K562 (cell line): ENCODE measurements around the gene TLDC2. TPM values are rescaled to one million over a fixed set of nuclear protein-coding genes. Genes with fewer than 3 reads are reported as not detected.
"Not testable (repeated sequence)": the region's sequence is repeated elsewhere in the genome, so short reads cannot be mapped to it uniquely, and the experiment has no call there.

Experiments used
- ATAC-seq: fragments of 200-7000 bp; cut with Tn5 transposase; 3 replicates; pipeline ENCODE4 v1.9.1; 2020; ENCODE audit warnings: moderate library complexity
- BruUV-seq: library from RNA; stranded (reverse); fragments of 400-500 nt; replicated peaks from 2 replicates; lab custom pipeline; 2021; lab: Mats Ljungman, UMichigan
- CTCF ChIA-PET: fragments of 300-600 bp; formaldehyde crosslinking; extraction: SDS; loops from one replicate; lab custom pipeline; 2021; ENCODE audit warnings: low intra/inter-chr PET ratio; lab: Yijun Ruan, JAX
- POLR2A ChIA-PET: fragments of 300-600, 350-650 bp; sonication (Branson Sonifier 250); formaldehyde crosslinking; extraction: SDS; loops from one replicate; lab custom pipeline; 2021; ENCODE audit warnings: antibody characterized with exemption, inconsistent platforms; lab: Yijun Ruan, JAX
- DNase-seq, 4 experiments: peaks; one replicate each; pipeline versions ENCODE4 v3.0.0 to v3.0.0-alpha.2; 2011 to 2018; ENCODE audit warnings: low spot score in 3 of 4, mixed read lengths in 3 of 4; ENCODE audit errors: extremely low read depth in 1 of 4
- FAIRE-seq: peaks from 2 replicates; lab custom pipeline; 2011; peaks lifted over from hg19 to GRCh38; lab: Jason Lieb, UNC
- H2AFZ ChIP-seq: 2 replicates; pipeline ENCODE4 v1.6.0; 2011; ENCODE audit warnings: low read depth, low read length, control low read depth, inconsistent platforms
- H3K27ac ChIP-seq: fragments of 200-600 bp; 3 replicates; pipeline ENCODE4 v1.8.0; 2011; ENCODE audit warnings: low read depth, mild to moderate bottlenecking, control low read depth, inconsistent platforms, low read length, moderate library complexity, mixed read lengths; ENCODE audit errors: extremely low read depth
- H3K27me3 ChIP-seq, 2 experiments: fragments of 300-600 bp in 1 of 2; 2 replicates in 1 of 2; 3 replicates in 1 of 2; pipeline versions ENCODE4 v1.6.0 to v1.8.0; 2011; ENCODE audit warnings: inconsistent platforms in 2 of 2, low read length in 2 of 2, mild to moderate bottlenecking in 1 of 2, mixed read lengths in 1 of 2, moderate library complexity in 1 of 2; ENCODE audit not compliant: control insufficient read depth in 2 of 2, insufficient read depth in 2 of 2
- H3K36me3 ChIP-seq: fragments of 300-600 bp; 3 replicates; pipeline ENCODE4 v1.8.0; 2011; ENCODE audit warnings: mild to moderate bottlenecking, low read length, inconsistent platforms; ENCODE audit not compliant: control insufficient read depth, insufficient read depth
- H3K4me1 ChIP-seq, 2 experiments: fragments of 200-600 bp in 1 of 2; replicated peaks in 1 of 2; 2 replicates in 1 of 2; 3 replicates in 1 of 2; pipeline versions ENCODE4 v1.5.1 to v1.8.0; 2011; ENCODE audit warnings: inconsistent platforms in 2 of 2, low read length in 2 of 2, mild to moderate bottlenecking in 1 of 2, mixed read lengths in 1 of 2, moderate library complexity in 1 of 2; ENCODE audit not compliant: control insufficient read depth in 2 of 2, insufficient read depth in 2 of 2
- H3K4me2 ChIP-seq: 2 replicates; pipeline ENCODE4 v1.6.1; 2011; ENCODE audit warnings: low read length, control low read depth, inconsistent platforms, mixed read lengths; ENCODE audit not compliant: insufficient read depth
- H3K4me3 ChIP-seq: fragments of 200-600 bp; sonication (generic), shearing (Covaris generic); 2 replicates; pipeline ENCODE4 v1.5.1; 2016; ENCODE audit warnings: control low read depth, inconsistent platforms
- H3K79me2 ChIP-seq: fragments of 200-600 bp; 3 replicates; pipeline ENCODE4 v1.8.0; 2011; ENCODE audit warnings: low read length, inconsistent platforms; ENCODE audit not compliant: control insufficient read depth, insufficient read depth
- H3K9ac ChIP-seq, 2 experiments: 2 replicates each; pipeline versions ENCODE4 v1.6.0 to v1.6.1; 2011; ENCODE audit warnings: low read depth in 2 of 2, low read length in 2 of 2, control low read depth in 1 of 2, inconsistent platforms in 1 of 2, mild to moderate bottlenecking in 1 of 2, mixed read lengths in 1 of 2; ENCODE audit not compliant: insufficient read depth in 1 of 2
- H3K9me1 ChIP-seq: one replicate; pipeline ENCODE4 v1.6.0; 2011; ENCODE audit warnings: inconsistent platforms, mild to moderate bottlenecking, low read length, moderate library complexity; ENCODE audit not compliant: control insufficient read depth, insufficient read depth
- H3K9me3 ChIP-seq: replicated peaks from 2 replicates; pipeline ENCODE4 v1.5.1; 2011; ENCODE audit warnings: low read depth, low read length, inconsistent platforms; ENCODE audit not compliant: control insufficient read depth, insufficient read depth
- H4K20me1 ChIP-seq: replicated peaks from 2 replicates; pipeline ENCODE4 v1.6.1; 2011; ENCODE audit warnings: low read length, inconsistent platforms, mixed read lengths; ENCODE audit not compliant: control insufficient read depth, insufficient read depth
- BCOR ChIP-seq: fragments of 450-650 bp; IDR thresholded peaks from 2 replicates; pipeline ENCODE4 v1.6.1; 2016
- CC2D1A ChIP-seq: fragments of 450-650 bp; IDR thresholded peaks from 2 replicates; pipeline ENCODE4 v1.6.1; 2017; ENCODE audit warnings: mild to moderate bottlenecking
- HDAC1 ChIP-seq, 2 experiments: fragments of 450-650 bp; IDR thresholded peaks; 2 replicates each; pipeline ENCODE4 v1.6.1; 2016 to 2017; ENCODE audit warnings: inconsistent platforms in 1 of 2, mild to moderate bottlenecking in 1 of 2, moderate library complexity in 1 of 2
- MAFF ChIP-seq: IDR thresholded peaks from 2 replicates; pipeline ENCODE4 v1.6.1; 2012; ENCODE audit warnings: low read length, improper control_type of control experiment
- MBD2 ChIP-seq: sonication (generic); IDR thresholded peaks from 2 replicates; pipeline ENCODE4 v1.6.1; 2016; ENCODE audit warnings: low read depth, borderline replicate concordance
- MTA3 ChIP-seq: fragments of 450-650 bp; formaldehyde crosslinking; IDR thresholded peaks from 2 replicates; pipeline ENCODE4 v1.6.1; 2017; ENCODE audit warnings: mild to moderate bottlenecking, borderline replicate concordance
- NCOR1 ChIP-seq: fragments of 450-650 bp; IDR thresholded peaks from 2 replicates; pipeline ENCODE4 v1.6.1; 2016; ENCODE audit warnings: mild to moderate bottlenecking, moderate library complexity
- PHB ChIP-seq: fragments of 250-450 bp; sonication (Bioruptor Pico); IDR thresholded peaks from 2 replicates; pipeline ENCODE4 v1.5.0; 2021
- SIN3A ChIP-seq, 2 experiments: fragments of 150-350 bp in 1 of 2; IDR thresholded peaks; 2 replicates each; pipeline ENCODE4 v1.6.1; 2011 to 2016; ENCODE audit warnings: borderline replicate concordance in 2 of 2, low read depth in 2 of 2, low read length in 2 of 2, mild to moderate bottlenecking in 2 of 2, moderate library complexity in 2 of 2; ENCODE audit not compliant: control insufficient read depth in 1 of 2
- TRIM24 ChIP-seq, 2 experiments: fragments of 450-650 bp; IDR thresholded peaks; 2 replicates each; pipeline ENCODE4 v1.6.1; 2016
- ZFP36 ChIP-seq: fragments of 150-350 bp; IDR thresholded peaks from 2 replicates; pipeline ENCODE4 v1.6.1; 2018; ENCODE audit warnings: low read length, low read depth; ENCODE audit not compliant: partially characterized antibody
- ZNF146 ChIP-seq: IDR thresholded peaks from one replicate; pipeline ENCODE4 v1.6.1; 2018; ENCODE audit warnings: missing compliant biosample characterization; ENCODE audit not compliant: unreplicated experiment
- ZNF354B ChIP-seq: fragments of 250-450 bp; sonication (Bioruptor Pico); IDR thresholded peaks from 2 replicates; pipeline ENCODE4 v1.4.0; 2020
- WGBS: fragments of 100-300 bp; shearing (Covaris generic); methylation state at CpG from one replicate; pipeline ENCODE4 v1.1.6; 2016; ENCODE audit warnings: low coverage, mixed read lengths; ENCODE audit not compliant: insufficient coverage; ENCODE audit errors: missing lambda C conversion rate; 5-methylcytosine and 5-hydroxymethylcytosine counted together
- in situ Hi-C: fragments of 300-500 bp; cut with MboI; formaldehyde crosslinking; loops from 4 replicates; pipeline ENCODE4 v1.15.0; 2018; ENCODE audit warnings: inconsistent platforms, mixed read lengths
- intact Hi-C: fragments of 100-400 bp; cut with micrococcal nuclease; formaldehyde crosslinking; loops from 2 replicates; pipeline ENCODE4 v1.14.2; 2022
- polyA plus RNA-seq, 8 experiments: library from polyadenylated mRNA; depleted of rRNA in 4 of 8; stranded (reverse) in 5 of 8; unstranded in 3 of 8; fragments of >200 nt; fragmentation: Nextera tagmentation in 2 of 8; fragmentation: Illumina TruSeq in 1 of 8; extraction: Ambion mirVana in 2 of 8; extraction: Trizol in 1 of 8; gene quantifications; 2 replicates each; pipeline versions ENCODE4 v1.2.1 to v1.2.3, GENCODE V29; 2011 to 2014; ENCODE audit warnings: inconsistent platforms in 1 of 8, missing spikeins in 1 of 8
- total RNA-seq, 7 experiments: library from RNA; depleted of rRNA in 6 of 7; stranded (reverse); fragments of >200 nt in 6 of 7; fragmentation: Illumina TruSeq in 2 of 7; extraction: Trizol in 2 of 7; gene quantifications; 2 replicates each; pipeline versions ENCODE4 v1.2.1 to v1.2.3, GENCODE V29; 2011 to 2021; ENCODE audit warnings: low replicate concordance in 1 of 7
- TF ChIP-seq, protein P1 (sequence below), 2 experiments: fragments of 450-650 bp in 1 of 2; sonication (generic) in 1 of 2; formaldehyde crosslinking in 1 of 2; IDR thresholded peaks in 1 of 2; conservative IDR thresholded peaks in 1 of 2; 2 replicates each; pipeline versions ENCODE4 v1.6.1 to v1.8.1; 2016 to 2023; ENCODE audit warnings: mild to moderate bottlenecking in 2 of 2, moderate library complexity in 2 of 2, inconsistent platforms in 1 of 2, missing genetic modification reagents in 1 of 2

TLDC2 gene
- total and polyA plus RNA-seq, 9 of the 15 experiments (the other 6 are each of a cell fraction or from before 2014, with no cell fraction given) = not detected

DNA sequence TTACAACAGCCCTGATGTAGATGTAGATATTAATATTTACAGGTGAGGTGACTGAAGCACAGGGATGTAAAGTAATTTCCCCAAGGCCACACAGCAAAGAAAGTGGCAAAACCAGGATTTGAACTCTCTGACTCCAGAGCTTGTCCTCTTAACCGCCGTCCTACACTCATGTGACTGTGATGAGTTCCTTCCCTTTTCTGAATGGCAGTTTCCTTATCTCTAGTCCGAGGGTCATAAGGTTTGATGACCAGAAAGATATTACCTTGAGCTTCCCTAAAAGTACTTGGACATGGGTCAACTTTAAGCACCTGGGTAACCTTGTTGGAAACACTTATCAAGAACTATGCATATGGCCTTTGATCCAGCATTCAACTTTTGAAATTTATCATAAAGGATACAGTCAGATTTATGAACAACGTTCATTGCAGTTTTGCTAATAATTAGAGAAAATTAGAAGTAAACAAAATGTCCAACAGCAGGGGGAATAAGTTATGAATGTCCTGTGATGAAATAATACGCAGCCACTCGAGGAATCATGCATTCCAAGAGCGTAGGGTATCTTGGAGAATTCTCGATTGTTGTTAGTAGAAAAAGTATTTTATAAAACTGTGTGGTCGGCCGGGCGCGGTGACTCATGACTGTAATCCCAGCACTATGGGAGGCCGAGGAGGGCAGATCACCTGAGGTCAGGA lies 2.3 kb upstream of the TLDC2 start (continued):
- TF ChIP-seq SIN3A (IDR thresholded peaks at IDR 0.05; ENCODE audit: borderline replicate concordance in 2 of 2, control insufficient read depth in 1 of 2, low read depth in 2 of 2, low read length in 2 of 2) (no peak), ZNF354B (CRISPR knock-in tag) (no peak), ZFP36 (peak; percentile 70), MAFF (no peak), ZNF146 (CRISPR knock-in tag) (no peak), MBD2 (no peak), HDAC1 (IDR thresholded peaks at IDR 0.05) (peak in 1 of 2 experiments; percentile 45; a peak in 1 of 4 replicates), TRIM24 (IDR thresholded peaks at IDR 0.05) (no peak), NCOR1 (0 out of 2 replicates have a peak, but pooled peaks have one; percentile 28), MTA3 (peak; percentile 34; the same call in 1 of the 2 replicates), CC2D1A (peak; percentile 20; the same call in 1 of the 2 replicates), BCOR (peak; percentile 76; the same call in 1 of the 2 replicates), PHB (no peak)
- TF ChIP-seq, protein P1, sequence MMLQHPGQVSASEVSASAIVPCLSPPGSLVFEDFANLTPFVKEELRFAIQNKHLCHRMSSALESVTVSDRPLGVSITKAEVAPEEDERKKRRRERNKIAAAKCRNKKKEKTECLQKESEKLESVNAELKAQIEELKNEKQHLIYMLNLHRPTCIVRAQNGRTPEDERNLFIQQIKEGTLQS (IDR thresholded peaks at IDR 0.05) = peak; percentile 52; the same call in 1 of the 2 replicates
- TF ChIP-seq, protein P1 (CRISPR knock-in tag; conservative IDR thresholded peaks at IDR 0.05) = no peak

DNA sequence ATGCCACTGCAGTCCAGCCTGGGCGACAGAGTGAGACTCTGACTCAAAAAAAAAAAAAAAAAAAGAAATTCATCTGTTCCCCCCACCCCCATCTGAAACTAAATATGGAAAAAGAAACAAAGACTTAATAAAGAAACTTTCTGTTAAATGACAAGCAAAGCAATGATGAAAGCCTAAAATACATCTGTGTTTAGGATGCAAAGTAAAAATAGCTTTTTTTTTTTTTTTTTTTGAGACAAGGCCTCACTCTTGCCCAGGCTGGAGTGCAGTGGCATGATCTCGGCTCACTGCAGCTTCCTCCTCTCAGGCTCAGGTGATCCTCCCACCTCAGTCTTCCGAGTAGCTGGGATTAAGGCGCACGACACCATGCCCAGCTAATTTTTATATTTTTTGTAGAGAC lies 845 bp upstream of the TLDC2 start:
- peaks cover 17 to 28% of the 10 kb centered on the region in 2 experiments for H3K4me1 ChIP-seq
- not testable (repeated sequence) for BruUV-seq
- POLR2A ChIA-PET = interaction anchor here (1.3 kb wide), 1 partner anchor 18 kb away, joined by 5 read pairs; no protein-coding TSS in a partner anchor

More for the DNA sequence above, 845 bp upstream of the TLDC2 start:
- H3K4me2 ChIP-seq, H3K9me1 ChIP-seq, H3K4me3 ChIP-seq, FAIRE-seq, H3K79me2 ChIP-seq, ATAC-seq, H2AFZ ChIP-seq, H3K9me3 ChIP-seq, CTCF ChIA-PET, H4K20me1 ChIP-seq, H3K27ac ChIP-seq, DNase-seq, intact Hi-C loops, H3K36me3 ChIP-seq, in situ Hi-C loops, H3K9ac ChIP-seq: not testable (repeated sequence)
- WGBS = 96% methylated on average over 4 of the region's 5 CpGs
- H3K27me3 ChIP-seq = peaks cover 0 to 12% of the 10 kb centered on the region in 2 experiments; a peak in 2 of 5 replicates
